ENCODE measurements around the gene NPHS1. TPM values are rescaled to one million over a fixed set of nuclear protein-coding genes. Genes with fewer than 3 reads are reported as not detected.

NPHS1 gene
- total and polyA plus RNA-seq, 9 of the 15 experiments (the other 6 are each of a cell fraction or from before 2014, with no cell fraction given), result 0.01 to 0.28 (median 0.14) TPM; not detected in 5

DNA sequence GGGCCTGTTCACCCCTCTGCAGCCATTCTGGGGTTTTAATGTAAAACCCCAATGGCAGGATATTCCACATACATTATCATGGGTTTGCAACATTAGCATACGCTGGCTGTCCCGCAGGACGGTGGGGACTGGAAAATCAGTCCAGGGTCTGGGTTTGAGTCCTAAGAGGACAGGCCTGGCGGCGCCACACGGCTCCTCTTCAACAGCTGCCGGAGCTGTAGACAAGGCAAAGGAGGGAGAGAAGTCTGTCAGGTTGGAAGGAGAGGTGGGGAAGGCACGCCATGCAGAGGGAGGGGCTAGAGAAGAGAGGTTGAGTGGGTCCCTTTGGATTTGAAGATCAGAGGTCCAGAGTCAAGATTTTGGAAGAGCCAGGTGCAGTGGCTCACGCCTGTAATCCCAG, 36.1 kb upstream of the NPHS1 start:
- Histone ChIP-seq H3K9ac (ENCODE audit: insufficient read depth in 1 of 2, low read depth in 2 of 2, low read length in 2 of 2) (no peak overlapping the region), H3K27ac (ENCODE audit: extremely low read depth, low read depth, low read length) (no peak overlapping the region), H4K20me1 (replicated peaks; ENCODE audit: control insufficient read depth, insufficient read depth, low read length) (no peaks in the 10 kb centered on the region), H3K79me2 (ENCODE audit: control insufficient read depth, insufficient read depth, low read length) (no peaks in the 10 kb centered on the region), H2AFZ (ENCODE audit: low read depth, low read length) (no peak overlapping the region), H3K9me3 (replicated peaks; ENCODE audit: control insufficient read depth, insufficient read depth, low read depth, low read length) (no peaks in the 10 kb centered on the region), H3K9me1 (ENCODE audit: control insufficient read depth, insufficient read depth, low read length) (no peaks in the 10 kb centered on the region), H3K4me3 (no peak overlapping the region), H3K4me1 (replicated peaks in 1 of 2; ENCODE audit: control insufficient read depth in 2 of 2, insufficient read depth in 2 of 2, low read length in 2 of 2) (peaks cover 0 to 5% of the 10 kb centered on the region in 2 experiments; a peak in 1 of 5 replicates), H3K27me3 (ENCODE audit: control insufficient read depth in 2 of 2, insufficient read depth in 2 of 2, low read length in 2 of 2) (no peaks in the 10 kb centered on the region), H3K4me2 (ENCODE audit: insufficient read depth, low read length) (no peak overlapping the region), H3K36me3 (ENCODE audit: control insufficient read depth, insufficient read depth, low read length) (peaks cover 32% of the 10 kb centered on the region; the same call in 2 of the 3 replicates)
- DNase-seq (ENCODE audit: extremely low read depth in 1 of 4, low spot score in 3 of 4), result no peak
- intact Hi-C loops (cut with micrococcal nuclease), result no loop called here
- 86% methylated on average over 9 of the region's 9 CpGs for WGBS (ENCODE audit: insufficient coverage, low coverage, missing lambda C conversion rate)
- in situ Hi-C loops (cut with MboI), result loop anchor here (5.0 kb wide), 1 partner anchor 44 kb away; no protein-coding TSS in a partner anchor
- TF ChIP-seq JUN (IDR thresholded peaks at IDR 0.05; ENCODE audit: borderline replicate concordance, low read depth, low read length) (no peak), JUN (CRISPR knock-in tag; IDR thresholded peaks at IDR 0.05; ENCODE audit: borderline replicate concordance) (no peak), ZBTB7A (IDR thresholded peaks at IDR 0.05; ENCODE audit: borderline replicate concordance, control insufficient read depth, low read depth, low read length) (no peak), ETV1 (tag; conservative IDR thresholded peaks at IDR 0.05; ENCODE audit: low read depth) (no peak), KLF10 (CRISPR knock-in tag; IDR thresholded peaks at IDR 0.05) (no peak), GATA2 (CRISPR knock-in tag; IDR thresholded peaks at IDR 0.05) (no peak), LARP7 (IDR thresholded peaks at IDR 0.05) (no peak), FOXK2 (conservative IDR thresholded peaks at IDR 0.05 in 1 of 2, IDR thresholded peaks at IDR 0.05 in 1 of 2; ENCODE audit: low read depth in 2 of 2) (no peak), GTF2E2 (tag; IDR thresholded peaks at IDR 0.05) (no peak), GATAD2B (IDR thresholded peaks at IDR 0.05; ENCODE audit: borderline replicate concordance) (no peak), ZNF696 (CRISPR knock-in tag; conservative IDR thresholded peaks at IDR 0.05) (no peak), KLF6 (CRISPR knock-in tag; IDR thresholded peaks at IDR 0.05; ENCODE audit: borderline replicate concordance) (no peak), ZNF644 (tag; IDR thresholded peaks at IDR 0.05; ENCODE audit: low read depth) (no peak), RFX5 (IDR thresholded peaks at IDR 0.05; ENCODE audit: low read depth, low read length) (no peak)
- TF ChIP-seq, protein P1, sequence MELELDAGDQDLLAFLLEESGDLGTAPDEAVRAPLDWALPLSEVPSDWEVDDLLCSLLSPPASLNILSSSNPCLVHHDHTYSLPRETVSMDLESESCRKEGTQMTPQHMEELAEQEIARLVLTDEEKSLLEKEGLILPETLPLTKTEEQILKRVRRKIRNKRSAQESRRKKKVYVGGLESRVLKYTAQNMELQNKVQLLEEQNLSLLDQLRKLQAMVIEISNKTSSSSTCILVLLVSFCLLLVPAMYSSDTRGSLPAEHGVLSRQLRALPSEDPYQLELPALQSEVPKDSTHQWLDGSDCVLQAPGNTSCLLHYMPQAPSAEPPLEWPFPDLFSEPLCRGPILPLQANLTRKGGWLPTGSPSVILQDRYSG (tag; conservative IDR thresholded peaks at IDR 0.05; ENCODE audit: low read depth), result no peak
- TF ChIP-seq, protein P2, sequence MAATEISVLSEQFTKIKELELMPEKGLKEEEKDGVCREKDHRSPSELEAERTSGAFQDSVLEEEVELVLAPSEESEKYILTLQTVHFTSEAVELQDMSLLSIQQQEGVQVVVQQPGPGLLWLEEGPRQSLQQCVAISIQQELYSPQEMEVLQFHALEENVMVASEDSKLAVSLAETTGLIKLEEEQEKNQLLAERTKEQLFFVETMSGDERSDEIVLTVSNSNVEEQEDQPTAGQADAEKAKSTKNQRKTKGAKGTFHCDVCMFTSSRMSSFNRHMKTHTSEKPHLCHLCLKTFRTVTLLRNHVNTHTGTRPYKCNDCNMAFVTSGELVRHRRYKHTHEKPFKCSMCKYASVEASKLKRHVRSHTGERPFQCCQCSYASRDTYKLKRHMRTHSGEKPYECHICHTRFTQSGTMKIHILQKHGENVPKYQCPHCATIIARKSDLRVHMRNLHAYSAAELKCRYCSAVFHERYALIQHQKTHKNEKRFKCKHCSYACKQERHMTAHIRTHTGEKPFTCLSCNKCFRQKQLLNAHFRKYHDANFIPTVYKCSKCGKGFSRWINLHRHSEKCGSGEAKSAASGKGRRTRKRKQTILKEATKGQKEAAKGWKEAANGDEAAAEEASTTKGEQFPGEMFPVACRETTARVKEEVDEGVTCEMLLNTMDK (IDR thresholded peaks at IDR 0.05; ENCODE audit: borderline replicate concordance, insufficient read depth, low read depth, low read length, poor library complexity, severe bottlenecking), result no peak
- no TSS peak for BruUV-seq (replicated peaks)
- no peak for FAIRE-seq
- CTCF ChIA-PET (ENCODE audit: low intra/inter-chr PET ratio), result no interaction called here
- ATAC-seq, result no peak
- POLR2A ChIA-PET, result interaction anchor here (0.5 kb wide), 1 partner anchor 35 kb away, joined by 3 read pairs; no protein-coding TSS in a partner anchor

Data from K562 (cell line).